ENCODE data around the gene GLB1L2.

The GLB1L2 gene

DNA sequence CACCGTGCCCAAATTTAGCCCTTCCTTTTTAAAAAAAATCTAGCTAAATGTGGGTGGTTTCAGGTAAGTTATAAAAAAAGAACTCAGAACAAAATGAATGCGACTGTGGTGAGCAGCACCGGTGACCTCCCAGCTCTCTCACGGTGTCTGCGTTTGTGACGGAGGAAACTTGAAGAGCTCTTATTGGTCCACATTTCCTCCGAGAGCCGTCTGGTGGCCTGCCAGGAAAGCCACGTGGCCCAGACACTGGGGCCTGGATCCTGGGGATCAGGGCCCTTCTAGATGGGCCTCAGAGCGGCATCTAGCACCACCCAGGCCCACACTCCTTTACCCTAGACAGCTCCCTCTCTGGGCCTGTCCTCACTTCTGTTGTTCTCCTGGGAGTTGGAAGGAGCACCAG, 40.7 kb downstream of the GLB1L2 start:
- Histone ChIP-seq H3K36me3 (ENCODE audit: control insufficient read depth, insufficient read depth, low read length, severe bottlenecking) (no peaks in the 10 kb centered on the region), H3K9me3 (ENCODE audit: control insufficient read depth, low read length) (no peaks in the 10 kb centered on the region), H3K4me1 (ENCODE audit: control insufficient read depth, insufficient read depth, low read length) (no peaks in the 10 kb centered on the region), H3K4me3 (ENCODE audit: low read length) (no peak overlapping the region), H3K27me3 (replicated peaks; ENCODE audit: control insufficient read depth, insufficient read depth, low read length) (no peaks in the 10 kb centered on the region), H3K9ac (ENCODE audit: low read length) (no peak overlapping the region)
- DNase-seq (ENCODE audit: low read depth): no peak

DNA sequence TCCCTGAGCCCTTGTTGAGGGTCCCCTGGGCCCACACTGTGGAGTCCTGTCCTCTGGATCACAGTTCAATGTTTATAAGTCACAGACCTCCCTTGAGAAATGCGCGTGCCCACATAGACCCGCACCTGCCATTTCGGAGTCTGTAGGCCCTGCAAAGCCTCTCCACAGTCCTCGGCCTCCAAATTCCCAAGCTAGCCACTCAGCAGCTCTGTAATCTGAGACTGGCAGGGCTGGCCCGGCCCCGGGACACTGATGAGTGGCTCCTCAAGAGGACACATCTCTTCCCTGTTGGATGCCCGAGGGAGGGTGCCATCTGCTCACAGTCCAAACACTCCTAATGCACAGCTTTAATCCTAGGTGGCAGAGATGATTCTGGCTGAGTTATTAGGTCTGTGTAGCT, 41.2 kb downstream of the GLB1L2 start:
- Histone ChIP-seq H3K9me3 (ENCODE audit: control insufficient read depth, low read length) (no peaks in the 10 kb centered on the region), H3K4me1 (ENCODE audit: control insufficient read depth, insufficient read depth, low read length) (no peaks in the 10 kb centered on the region), H3K4me3 (ENCODE audit: low read length) (no peak overlapping the region), H3K36me3 (ENCODE audit: control insufficient read depth, insufficient read depth, low read length, severe bottlenecking) (no peaks in the 10 kb centered on the region), H3K9ac (ENCODE audit: low read length) (no peak overlapping the region), H3K27me3 (replicated peaks; ENCODE audit: control insufficient read depth, insufficient read depth, low read length) (no peaks in the 10 kb centered on the region)
- no peak for DNase-seq (ENCODE audit: low read depth)

DNA sequence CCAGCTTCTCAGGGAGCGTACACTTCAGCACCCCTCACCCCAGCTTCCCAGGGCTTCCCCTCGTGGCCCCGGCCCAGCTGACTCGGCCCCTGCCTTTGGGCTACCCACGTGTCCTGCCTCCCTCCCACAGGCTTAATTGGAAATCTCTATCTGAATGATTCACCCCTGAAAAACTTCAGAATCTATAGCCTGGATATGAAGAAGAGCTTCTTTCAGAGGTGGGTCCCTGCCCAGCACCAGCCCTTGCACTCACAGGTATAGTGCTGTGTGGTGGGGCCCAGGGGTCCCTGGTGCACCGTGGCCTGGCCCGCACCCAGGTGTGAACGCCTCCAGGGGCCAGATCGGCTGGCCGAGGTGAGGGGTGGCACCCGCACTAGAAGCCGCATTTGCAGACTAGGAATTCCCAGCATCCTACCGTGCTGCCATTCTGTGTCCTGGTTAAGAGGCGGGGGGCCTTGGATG, 41.8 kb downstream of the GLB1L2 start:
- Histone ChIP-seq H3K4me3 (ENCODE audit: low read length) (no peak overlapping the region), H3K36me3 (ENCODE audit: control insufficient read depth, insufficient read depth, low read length, severe bottlenecking) (no peaks in the 10 kb centered on the region), H3K4me1 (ENCODE audit: control insufficient read depth, insufficient read depth, low read length) (no peaks in the 10 kb centered on the region), H3K9ac (ENCODE audit: low read length) (no peak overlapping the region), H3K27me3 (replicated peaks; ENCODE audit: control insufficient read depth, insufficient read depth, low read length) (no peaks in the 10 kb centered on the region), H3K9me3 (ENCODE audit: control insufficient read depth, low read length) (no peaks in the 10 kb centered on the region)
- DNase-seq (ENCODE audit: low read depth): no peak

DNA sequence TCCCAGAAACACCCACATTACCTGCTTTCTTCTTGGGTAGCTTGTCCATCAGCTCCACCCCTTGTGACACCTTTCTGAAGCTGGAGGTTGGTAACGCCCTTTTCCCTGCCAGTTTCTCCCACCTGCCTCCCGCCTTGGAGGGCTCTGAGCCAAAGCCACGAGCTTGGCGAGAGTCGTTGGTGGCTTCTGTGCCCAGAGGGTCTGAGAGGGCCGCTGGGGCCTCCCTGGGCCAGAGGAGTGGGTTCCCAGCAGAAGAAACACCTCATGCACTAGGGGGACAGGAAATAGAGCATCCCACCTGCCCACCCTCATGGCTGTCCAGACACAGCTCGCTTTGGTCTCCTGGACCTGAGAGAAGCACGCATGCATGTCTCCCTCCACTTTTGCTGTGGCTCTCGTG, 42.4 kb downstream of the GLB1L2 start:
- no peaks in the 10 kb centered on the region for H3K36me3 ChIP-seq (ENCODE audit: control insufficient read depth, insufficient read depth, low read length, severe bottlenecking)
- DNase-seq (ENCODE audit: low read depth): no peak
- H3K4me3 ChIP-seq (ENCODE audit: low read length): no peak overlapping the region
- no peaks in the 10 kb centered on the region for H3K9me3 ChIP-seq (ENCODE audit: control insufficient read depth, low read length)
- no peaks in the 10 kb centered on the region for H3K27me3 ChIP-seq (replicated peaks; ENCODE audit: control insufficient read depth, insufficient read depth, low read length)
- H3K4me1 ChIP-seq (ENCODE audit: control insufficient read depth, insufficient read depth, low read length): no peaks in the 10 kb centered on the region
- no peak overlapping the region for H3K9ac ChIP-seq (ENCODE audit: low read length)

DNA sequence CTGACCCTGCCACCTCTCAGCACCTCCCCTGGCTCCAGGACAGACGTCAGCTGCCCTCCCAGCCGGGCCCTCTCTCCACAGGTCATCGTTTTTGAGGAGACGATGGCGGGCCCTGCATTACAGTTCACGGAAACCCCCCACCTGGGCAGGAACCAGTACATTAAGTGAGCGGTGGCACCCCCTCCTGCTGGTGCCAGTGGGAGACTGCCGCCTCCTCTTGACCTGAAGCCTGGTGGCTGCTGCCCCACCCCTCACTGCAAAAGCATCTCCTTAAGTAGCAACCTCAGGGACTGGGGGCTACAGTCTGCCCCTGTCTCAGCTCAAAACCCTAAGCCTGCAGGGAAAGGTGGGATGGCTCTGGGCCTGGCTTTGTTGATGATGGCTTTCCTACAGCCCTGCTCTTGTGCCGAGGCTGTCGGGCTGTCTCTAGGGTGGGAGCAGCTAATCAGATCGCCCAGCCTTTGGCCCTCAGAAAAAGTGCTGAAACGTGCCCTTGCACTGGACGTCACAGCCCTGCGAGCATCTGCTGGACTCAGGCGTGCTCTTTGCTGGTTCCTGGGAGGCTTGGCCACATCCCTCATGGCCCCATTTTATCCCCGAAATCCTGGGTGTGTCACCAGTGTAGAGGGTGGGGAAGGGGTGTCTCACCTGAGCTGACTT, 43.2 kb downstream of the GLB1L2 start:
- no peaks in the 10 kb centered on the region for H3K4me1 ChIP-seq (ENCODE audit: control insufficient read depth, insufficient read depth, low read length)
- DNase-seq (ENCODE audit: low read depth): no peak
- H3K9me3 ChIP-seq (ENCODE audit: control insufficient read depth, low read length): no peaks in the 10 kb centered on the region
- no peak overlapping the region for H3K4me3 ChIP-seq (ENCODE audit: low read length)
- H3K27me3 ChIP-seq (replicated peaks; ENCODE audit: control insufficient read depth, insufficient read depth, low read length): no peaks in the 10 kb centered on the region
- H3K36me3 ChIP-seq (ENCODE audit: control insufficient read depth, insufficient read depth, low read length, severe bottlenecking): no peaks in the 10 kb centered on the region
- H3K9ac ChIP-seq (ENCODE audit: low read length): no peak overlapping the region

DNA sequence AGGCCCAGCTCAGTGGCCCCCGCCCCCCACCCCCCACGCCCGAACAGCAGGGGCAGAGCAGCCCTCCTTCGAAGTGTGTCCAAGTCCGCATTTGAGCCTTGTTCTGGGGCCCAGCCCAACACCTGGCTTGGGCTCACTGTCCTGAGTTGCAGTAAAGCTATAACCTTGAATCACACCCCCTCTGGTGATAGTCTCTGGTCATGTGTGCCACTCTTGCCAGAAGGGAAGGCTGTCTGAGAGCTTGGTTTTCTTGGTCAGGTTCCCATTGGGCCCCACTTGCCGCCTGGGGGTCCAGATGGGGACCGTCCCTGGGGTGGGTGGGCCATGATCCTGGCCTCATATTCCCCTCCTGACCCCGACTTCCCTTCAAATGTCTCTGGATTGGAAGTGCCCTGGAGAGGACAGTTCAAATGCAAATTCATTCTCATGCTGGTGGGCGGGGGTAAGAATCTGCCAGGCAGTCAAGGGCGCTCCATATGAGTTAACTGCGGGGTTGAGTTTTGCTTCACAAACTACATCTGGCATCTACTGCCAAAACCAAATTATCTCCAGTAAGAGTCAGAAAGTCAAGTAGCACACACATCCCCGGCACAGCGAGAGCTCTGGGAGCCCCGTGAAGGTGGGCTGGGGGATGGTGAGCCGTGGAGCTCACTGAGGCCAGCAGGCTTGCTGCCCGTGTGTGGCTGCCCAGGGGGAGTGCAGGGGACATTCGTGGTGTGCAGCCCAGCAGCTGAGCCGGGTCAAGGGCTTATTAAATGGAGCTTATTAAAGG, 44.5 kb downstream of the GLB1L2 start:
- Histone ChIP-seq H3K4me1 (ENCODE audit: control insufficient read depth, insufficient read depth, low read length) (no peaks in the 10 kb centered on the region), H3K4me3 (ENCODE audit: low read length) (no peak overlapping the region), H3K36me3 (ENCODE audit: control insufficient read depth, insufficient read depth, low read length, severe bottlenecking) (no peaks in the 10 kb centered on the region), H3K27me3 (replicated peaks; ENCODE audit: control insufficient read depth, insufficient read depth, low read length) (no peaks in the 10 kb centered on the region), H3K9ac (ENCODE audit: low read length) (no peak overlapping the region), H3K9me3 (ENCODE audit: control insufficient read depth, low read length) (no peaks in the 10 kb centered on the region)
- DNase-seq (ENCODE audit: low read depth): no peak

DNA sequence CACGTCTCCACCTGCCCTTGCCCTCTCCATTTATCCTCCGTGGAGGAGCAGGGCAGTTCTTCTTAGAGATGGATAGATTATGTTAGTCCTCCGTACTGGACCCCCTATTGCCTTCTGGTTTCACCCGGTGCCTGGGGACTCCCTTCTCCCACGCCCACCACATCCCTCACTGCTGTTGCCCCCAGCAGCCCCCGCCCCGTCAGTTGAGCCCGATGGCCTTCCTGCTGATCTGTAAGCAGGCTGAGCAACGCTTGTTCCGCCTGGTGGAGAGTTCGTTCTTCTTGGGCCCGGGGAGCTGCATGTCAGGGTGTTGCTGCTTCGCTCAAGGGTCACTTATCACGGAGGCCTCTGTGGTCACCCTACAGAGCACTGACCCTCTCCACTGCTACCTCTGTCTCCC, 46.1 kb downstream of the GLB1L2 start:
- no peaks in the 10 kb centered on the region for H3K4me1 ChIP-seq (ENCODE audit: control insufficient read depth, insufficient read depth, low read length)

DNA sequence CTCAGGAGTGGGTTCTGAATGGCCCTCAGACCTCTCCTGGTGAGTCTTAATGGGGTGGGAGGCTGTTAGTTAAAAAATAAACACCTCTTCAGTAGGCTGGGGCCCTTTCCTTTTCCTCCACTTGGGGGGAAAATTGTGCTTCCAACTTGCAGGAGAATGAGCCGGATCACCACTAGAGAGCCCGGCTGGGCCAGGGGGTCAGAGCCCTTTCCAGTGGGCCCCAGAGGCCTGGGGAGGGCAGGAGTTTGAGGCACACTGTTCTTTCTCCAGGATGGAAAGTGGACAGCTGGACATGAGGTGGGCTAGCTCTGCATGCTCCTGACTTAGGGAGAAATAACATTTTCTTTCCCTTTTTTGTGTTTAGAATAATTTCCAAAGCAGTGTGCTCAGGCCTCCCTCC, 47.5 kb downstream of the GLB1L2 start:
- H3K27me3 ChIP-seq (replicated peaks; ENCODE audit: control insufficient read depth, insufficient read depth, low read length): no peaks in the 10 kb centered on the region

More for the DNA sequence above, 46.1 kb downstream of the GLB1L2 start:
- H3K4me3 ChIP-seq (ENCODE audit: low read length): no peak overlapping the region
- H3K9me3 ChIP-seq (ENCODE audit: control insufficient read depth, low read length): no peaks in the 10 kb centered on the region
- no peak for DNase-seq (ENCODE audit: low read depth)
- no peaks in the 10 kb centered on the region for H3K36me3 ChIP-seq (ENCODE audit: control insufficient read depth, insufficient read depth, low read length, severe bottlenecking)
- H3K9ac ChIP-seq (ENCODE audit: low read length): no peak overlapping the region
- no peaks in the 10 kb centered on the region for H3K27me3 ChIP-seq (replicated peaks; ENCODE audit: control insufficient read depth, insufficient read depth, low read length)

DNA sequence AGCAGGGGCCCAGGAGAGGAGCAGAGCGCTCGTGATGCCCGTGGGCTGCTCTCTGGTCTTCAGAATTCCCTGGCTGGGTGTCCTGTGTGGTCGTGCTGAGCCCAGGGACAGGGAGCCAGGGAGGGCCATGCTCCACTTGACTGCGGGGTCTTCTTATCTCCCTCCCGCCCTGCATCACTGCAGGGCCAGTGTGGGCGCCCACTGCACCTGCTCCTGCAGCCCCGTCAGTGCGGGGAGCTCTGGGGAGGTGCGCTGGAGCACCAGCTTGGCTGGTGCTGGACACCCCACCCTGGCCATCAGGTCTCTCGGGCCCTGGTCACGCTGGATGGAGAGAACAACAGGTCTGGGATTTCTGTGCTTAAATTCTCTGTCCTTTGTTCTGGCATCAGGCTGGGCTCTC, 48.4 kb downstream of the GLB1L2 start:
- Histone ChIP-seq H3K4me1 (ENCODE audit: control insufficient read depth, insufficient read depth, low read length) (no peaks in the 10 kb centered on the region), H3K9me3 (ENCODE audit: control insufficient read depth, low read length) (no peaks in the 10 kb centered on the region), H3K27me3 (replicated peaks; ENCODE audit: control insufficient read depth, insufficient read depth, low read length) (no peaks in the 10 kb centered on the region), H3K4me3 (ENCODE audit: low read length) (no peak overlapping the region), H3K36me3 (ENCODE audit: control insufficient read depth, insufficient read depth, low read length, severe bottlenecking) (no peaks in the 10 kb centered on the region), H3K9ac (ENCODE audit: low read length) (no peak overlapping the region)
- DNase-seq (ENCODE audit: low read depth): no peak

More for the DNA sequence above, 47.5 kb downstream of the GLB1L2 start:
- no peak for DNase-seq (ENCODE audit: low read depth)
- Histone ChIP-seq H3K9me3 (ENCODE audit: control insufficient read depth, low read length) (no peaks in the 10 kb centered on the region), H3K4me1 (ENCODE audit: control insufficient read depth, insufficient read depth, low read length) (no peaks in the 10 kb centered on the region), H3K4me3 (ENCODE audit: low read length) (no peak overlapping the region), H3K36me3 (ENCODE audit: control insufficient read depth, insufficient read depth, low read length, severe bottlenecking) (no peaks in the 10 kb centered on the region), H3K9ac (ENCODE audit: low read length) (no peak overlapping the region)

DNA sequence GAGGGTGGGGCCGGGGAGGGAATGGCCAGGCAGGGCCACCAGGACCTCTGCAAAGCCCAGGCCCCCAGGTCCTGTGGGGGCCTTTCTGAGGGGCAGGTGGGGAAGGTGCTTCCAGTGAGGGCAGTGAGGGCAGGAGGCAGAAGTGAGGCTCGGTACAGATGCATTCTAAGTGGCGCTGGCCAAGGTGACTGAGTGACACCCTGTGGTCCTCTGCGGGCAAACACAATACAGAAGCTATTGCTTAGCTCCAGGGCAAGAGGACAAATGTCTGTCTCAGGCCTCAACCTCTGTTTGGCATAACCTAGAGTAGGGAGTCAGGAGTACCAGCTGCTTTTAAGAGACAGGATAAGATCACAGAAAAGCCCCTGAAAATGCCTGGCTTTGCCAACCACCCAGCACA, 49.0 kb downstream of the GLB1L2 start:
- no peak overlapping the region for H3K9ac ChIP-seq (ENCODE audit: low read length)
- no peak overlapping the region for H3K4me3 ChIP-seq (ENCODE audit: low read length)
- no peaks in the 10 kb centered on the region for H3K4me1 ChIP-seq (ENCODE audit: control insufficient read depth, insufficient read depth, low read length)
- DNase-seq (ENCODE audit: low read depth): no peak
- no peaks in the 10 kb centered on the region for H3K36me3 ChIP-seq (ENCODE audit: control insufficient read depth, insufficient read depth, low read length, severe bottlenecking)
- no peaks in the 10 kb centered on the region for H3K27me3 ChIP-seq (replicated peaks; ENCODE audit: control insufficient read depth, insufficient read depth, low read length)
- H3K9me3 ChIP-seq (ENCODE audit: control insufficient read depth, low read length): no peaks in the 10 kb centered on the region

DNA sequence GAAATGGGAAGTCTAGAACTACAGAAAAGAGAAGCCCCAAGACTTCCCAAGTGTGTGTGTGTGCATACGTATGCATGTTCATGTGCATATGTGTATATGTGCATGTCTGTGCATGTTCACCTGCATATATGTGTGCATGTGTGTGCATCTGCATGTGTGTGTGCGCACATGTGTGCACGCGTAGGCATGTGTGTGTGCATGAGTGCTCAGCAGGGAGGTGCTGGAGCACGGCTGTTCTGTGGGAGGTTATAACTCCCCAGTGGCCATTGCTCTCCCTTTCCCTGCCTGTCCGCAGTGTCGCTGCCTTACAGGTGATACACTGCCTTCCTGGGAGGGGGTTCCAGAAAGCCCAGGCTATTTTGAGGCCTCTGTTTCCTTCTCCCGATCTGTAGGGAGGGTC, 50.5 kb downstream of the GLB1L2 start:
- H3K27me3 ChIP-seq (replicated peaks; ENCODE audit: control insufficient read depth, insufficient read depth, low read length): no peaks in the 10 kb centered on the region
- H3K4me3 ChIP-seq (ENCODE audit: low read length): no peak overlapping the region

More for the DNA sequence above, 50.5 kb downstream of the GLB1L2 start:
- DNase-seq (ENCODE audit: low read depth): no peak
- Histone ChIP-seq H3K9ac (ENCODE audit: low read length) (no peak overlapping the region), H3K9me3 (ENCODE audit: control insufficient read depth, low read length) (no peaks in the 10 kb centered on the region), H3K36me3 (ENCODE audit: control insufficient read depth, insufficient read depth, low read length, severe bottlenecking) (no peaks in the 10 kb centered on the region), H3K4me1 (ENCODE audit: control insufficient read depth, insufficient read depth, low read length) (no peaks in the 10 kb centered on the region)
